Subcutaneous abdominal adipose tissue (tissue), 5 donors: ENCODE results near the gene MPV17.
A peak's percentile ranks its signal among the peaks of the same experiment; 100 is the strongest.

Experiments used
- H3K27ac ChIP-seq: one replicate; pipeline ENCODE4 v1.7.0; 2013; ENCODE audit warnings: low read depth, mild to moderate bottlenecking, inconsistent platforms, low read length, moderate library complexity
- H3K27me3 ChIP-seq, 5 donors: one replicate each; pipeline ENCODE4 v1.7.0; 2013; ENCODE audit warnings: low read length in 5 of 5, inconsistent platforms in 1 of 5; ENCODE audit not compliant: control insufficient read depth in 5 of 5, insufficient read depth in 4 of 5
- H3K36me3 ChIP-seq, 5 donors: one replicate each; pipeline ENCODE4 v1.7.0; 2013; ENCODE audit warnings: low read length in 5 of 5; ENCODE audit not compliant: control insufficient read depth in 5 of 5, insufficient read depth in 5 of 5
- H3K4me1 ChIP-seq, 5 donors: one replicate each; pipeline ENCODE4 v1.7.0; 2013; ENCODE audit warnings: low read length in 5 of 5, mild to moderate bottlenecking in 3 of 5, moderate library complexity in 1 of 5; ENCODE audit not compliant: control insufficient read depth in 5 of 5, insufficient read depth in 5 of 5
- H3K4me3 ChIP-seq, 5 donors: one replicate each; pipeline ENCODE4 v1.7.0; 2013; ENCODE audit warnings: low read length in 5 of 5, low read depth in 1 of 5
- H3K9ac ChIP-seq, 5 donors: one replicate each; pipeline ENCODE4 v1.7.0; 2013; ENCODE audit warnings: low read length in 5 of 5, mild to moderate bottlenecking in 4 of 5, moderate library complexity in 3 of 5
- H3K9me3 ChIP-seq, 5 donors: one replicate each; pipeline ENCODE4 v1.7.0; 2013; ENCODE audit warnings: low read length in 5 of 5; ENCODE audit not compliant: control insufficient read depth in 5 of 5
- donor health status: healthy.
- donor health status: healthy.
- donor health status: healthy.
- donor health status: healthy.
- donor health status: healthy.

MPV17 gene

DNA sequence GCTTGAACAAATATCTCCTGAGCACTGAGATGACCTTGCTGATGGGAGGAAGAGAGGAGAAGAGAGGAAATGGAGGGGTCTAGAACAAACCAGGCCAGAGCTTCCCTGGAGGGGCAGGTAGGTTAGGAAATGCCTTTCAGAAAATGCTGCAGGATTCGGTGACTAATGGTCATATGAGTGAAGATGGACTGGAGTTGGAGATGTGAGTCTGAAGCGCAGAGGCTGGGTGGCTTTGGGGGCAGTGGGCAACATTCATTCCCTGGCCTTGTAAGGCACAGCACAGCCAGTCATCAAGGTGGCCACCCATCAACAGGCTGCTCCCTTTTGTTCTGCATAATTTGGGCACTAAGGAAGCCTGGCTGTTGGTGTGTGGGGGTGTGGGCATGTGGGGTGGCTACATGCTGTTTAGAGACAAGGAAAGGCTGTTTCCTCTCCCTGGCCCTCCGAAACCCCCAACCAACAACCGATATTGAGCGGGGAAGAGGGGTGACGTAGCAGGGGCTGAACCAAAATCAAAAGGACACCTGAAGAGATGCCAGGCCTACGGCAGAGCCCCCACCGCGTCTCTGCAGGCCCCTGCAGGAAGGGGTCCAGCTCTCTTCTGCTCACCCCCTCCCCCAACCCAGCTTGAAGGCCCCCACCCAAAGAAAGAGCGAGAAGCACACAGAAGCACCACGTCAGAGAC is 61.5 kb downstream of the MPV17 start:
- Histone ChIP-seq H3K27ac (no peak overlapping the region), H3K9me3 (no peaks in the 10 kb centered on the region), H3K4me1 (peaks cover 0 to 37% (median 31%) of the 10 kb centered on the region in 5 donors), H3K4me3 (peak overlapping the region in 1 of 5 donors; percentile 66), H3K36me3 (no peaks in the 10 kb centered on the region), H3K27me3 (peaks cover 42 to 78% (median 72%) of the 10 kb centered on the region in 5 donors), H3K9ac (no peak overlapping the region)
